ENCODE data around the gene SYT14.
"Not testable (repeated sequence)": the region's sequence is repeated elsewhere in the genome, so short reads cannot be mapped to it uniquely, and the experiment has no call there.

DNA sequence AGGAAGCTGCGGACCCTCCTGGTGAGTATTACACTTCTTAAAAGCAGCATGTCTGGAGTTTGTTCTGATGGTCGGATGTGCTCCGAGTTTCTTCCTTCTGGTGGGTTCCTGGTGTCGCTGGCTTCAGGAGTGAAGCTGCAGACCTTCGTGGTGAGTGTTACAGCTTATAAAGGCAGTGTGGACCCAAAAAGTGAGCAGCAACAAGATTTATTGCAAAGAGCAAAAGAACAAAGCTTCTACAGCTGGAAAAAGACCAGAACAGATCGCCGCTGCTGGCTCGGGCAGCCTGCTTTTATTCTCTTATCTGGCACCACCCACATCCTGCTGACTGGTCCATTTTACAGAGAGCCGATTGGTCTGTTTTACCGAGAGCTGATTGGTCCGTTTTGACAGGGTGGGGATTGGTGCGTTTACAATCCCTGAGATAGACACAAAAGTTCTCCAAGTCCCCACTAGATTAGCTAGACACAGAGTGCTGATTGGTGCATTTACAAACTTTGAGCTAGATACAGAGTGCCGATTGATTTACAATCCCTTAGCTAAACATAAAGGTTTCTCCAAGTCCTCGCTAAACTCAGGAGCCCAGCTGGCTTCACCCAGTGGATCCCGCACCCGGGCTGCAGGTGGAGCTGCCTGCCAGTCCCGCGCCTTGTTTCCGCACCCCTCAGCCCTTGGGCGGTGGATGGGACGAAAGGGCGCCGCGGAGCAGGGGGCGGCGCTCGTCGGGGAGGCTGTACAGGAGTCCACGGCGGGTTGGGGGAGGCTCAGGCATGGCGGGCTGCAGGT is 49.5 kb upstream of the SYT14 start:
- TF ChIP-seq, protein P1, sequence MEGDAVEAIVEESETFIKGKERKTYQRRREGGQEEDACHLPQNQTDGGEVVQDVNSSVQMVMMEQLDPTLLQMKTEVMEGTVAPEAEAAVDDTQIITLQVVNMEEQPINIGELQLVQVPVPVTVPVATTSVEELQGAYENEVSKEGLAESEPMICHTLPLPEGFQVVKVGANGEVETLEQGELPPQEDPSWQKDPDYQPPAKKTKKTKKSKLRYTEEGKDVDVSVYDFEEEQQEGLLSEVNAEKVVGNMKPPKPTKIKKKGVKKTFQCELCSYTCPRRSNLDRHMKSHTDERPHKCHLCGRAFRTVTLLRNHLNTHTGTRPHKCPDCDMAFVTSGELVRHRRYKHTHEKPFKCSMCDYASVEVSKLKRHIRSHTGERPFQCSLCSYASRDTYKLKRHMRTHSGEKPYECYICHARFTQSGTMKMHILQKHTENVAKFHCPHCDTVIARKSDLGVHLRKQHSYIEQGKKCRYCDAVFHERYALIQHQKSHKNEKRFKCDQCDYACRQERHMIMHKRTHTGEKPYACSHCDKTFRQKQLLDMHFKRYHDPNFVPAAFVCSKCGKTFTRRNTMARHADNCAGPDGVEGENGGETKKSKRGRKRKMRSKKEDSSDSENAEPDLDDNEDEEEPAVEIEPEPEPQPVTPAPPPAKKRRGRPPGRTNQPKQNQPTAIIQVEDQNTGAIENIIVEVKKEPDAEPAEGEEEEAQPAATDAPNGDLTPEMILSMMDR (IDR thresholded peaks at IDR 0.05 in 2 of 3, conservative IDR thresholded peaks at IDR 0.05 in 1 of 3; ENCODE audit: borderline replicate concordance in 1 of 3, insufficient read depth in 1 of 3, low read depth in 2 of 3, low read length in 2 of 3), result not testable (repeated sequence)
- not testable (repeated sequence) for TF ChIP-seq ZFX (IDR thresholded peaks at IDR 0.05); POLR2A (IDR thresholded peaks at IDR 0.05; ENCODE audit: borderline replicate concordance, extremely low read depth, insufficient read depth, insufficient read length); TCF7L2 (IDR thresholded peaks at IDR 0.05; ENCODE audit: borderline replicate concordance, extremely low read depth, insufficient read depth, insufficient read length); SRF (IDR thresholded peaks at IDR 0.05; ENCODE audit: low read depth); POLR2AphosphoS5 (IDR thresholded peaks at IDR 0.05; ENCODE audit: low read depth, low read length); RAD21 (IDR thresholded peaks at IDR 0.05; ENCODE audit: low read depth); EGR1 (IDR thresholded peaks at IDR 0.05; ENCODE audit: low read depth); YY1 (IDR thresholded peaks at IDR 0.05; ENCODE audit: extremely low read depth, insufficient replicate concordance, low read depth, low read length); SIN3A (IDR thresholded peaks at IDR 0.05; ENCODE audit: low read depth)

Data from HCT116 (cell line).